ENCODE measurements around the gene ENTPD5. TPM values are rescaled to one million over a fixed set of nuclear protein-coding genes. Genes with fewer than 3 reads are reported as not detected.

Gene ENTPD5
- polyA plus RNA-seq, 1 donor from 2014 or later, result 5.7 TPM

GRCh38 chr14:73961192-73961591 lies 57.9 kb downstream of the ENTPD5 start:
- TF ChIP-seq RAD21 (conservative IDR thresholded peaks at IDR 0.05) (no peak), TAF1 (IDR thresholded peaks at IDR 0.05; ENCODE audit: low read depth) (no peak), MXI1 (conservative IDR thresholded peaks at IDR 0.05; ENCODE audit: poor library complexity, severe bottlenecking) (no peak), SMC3 (conservative IDR thresholded peaks at IDR 0.05; ENCODE audit: poor library complexity) (no peak), EP300 (conservative IDR thresholded peaks at IDR 0.05; ENCODE audit: poor library complexity, severe bottlenecking) (no peak), EZH2 (IDR thresholded peaks at IDR 0.05; ENCODE audit: borderline replicate concordance, insufficient read depth, low read length, poor library complexity, severe bottlenecking) (no peak), REST (IDR thresholded peaks at IDR 0.05; ENCODE audit: borderline replicate concordance) (no peak), CTCF (IDR thresholded peaks at IDR 0.05; ENCODE audit: poor library complexity, severe bottlenecking) (no peak), POLR2AphosphoS5 (IDR thresholded peaks at IDR 0.05) (no peak)
- H3K9me3 ChIP-seq (ENCODE audit: low read length), result no peaks in the 10 kb centered on the region
- H3K4me2 ChIP-seq (ENCODE audit: low read length), result no peak overlapping the region
- no peaks in the 10 kb centered on the region for H3K27me3 ChIP-seq (ENCODE audit: insufficient read depth, low read depth, low read length)
- H3K9ac ChIP-seq (ENCODE audit: low read length), result no peak overlapping the region
- no peaks in the 10 kb centered on the region for H3K36me3 ChIP-seq (ENCODE audit: insufficient read depth, low read length)
- no peak overlapping the region for H2AFZ ChIP-seq (ENCODE audit: low read depth, low read length)
- no peaks in the 10 kb centered on the region for H4K20me1 ChIP-seq (ENCODE audit: insufficient read depth)
- no peaks in the 10 kb centered on the region for H3F3A ChIP-seq (ENCODE audit: insufficient read depth, low read length, poor library complexity, severe bottlenecking)
- no peaks in the 10 kb centered on the region for H3K79me2 ChIP-seq (replicated peaks; ENCODE audit: insufficient read depth, low read length)
- H3K27ac ChIP-seq (ENCODE audit: low read length), result no peak overlapping the region
- no peak overlapping the region for H3K4me3 ChIP-seq (ENCODE audit: low read length)
- H3K9me2 ChIP-seq (ENCODE audit: insufficient read depth, low read length), result no peaks in the 10 kb centered on the region

- no peak overlapping the region for H3K4me2 ChIP-seq (ENCODE audit: low read length)
- TF ChIP-seq CTCF (IDR thresholded peaks at IDR 0.05; ENCODE audit: poor library complexity, severe bottlenecking) (no peak), SMC3 (conservative IDR thresholded peaks at IDR 0.05; ENCODE audit: poor library complexity) (no peak), EZH2 (IDR thresholded peaks at IDR 0.05; ENCODE audit: borderline replicate concordance, insufficient read depth, low read length, poor library complexity, severe bottlenecking) (no peak), REST (IDR thresholded peaks at IDR 0.05; ENCODE audit: borderline replicate concordance) (no peak), POLR2AphosphoS5 (IDR thresholded peaks at IDR 0.05) (no peak), MXI1 (conservative IDR thresholded peaks at IDR 0.05; ENCODE audit: poor library complexity, severe bottlenecking) (no peak), EP300 (conservative IDR thresholded peaks at IDR 0.05; ENCODE audit: poor library complexity, severe bottlenecking) (no peak), TAF1 (IDR thresholded peaks at IDR 0.05; ENCODE audit: low read depth) (no peak), RAD21 (conservative IDR thresholded peaks at IDR 0.05) (no peak)
- H3K36me3 ChIP-seq (ENCODE audit: insufficient read depth, low read length), result no peaks in the 10 kb centered on the region
- no peaks in the 10 kb centered on the region for H3K27me3 ChIP-seq (ENCODE audit: insufficient read depth, low read depth, low read length)
- no peaks in the 10 kb centered on the region for H3F3A ChIP-seq (ENCODE audit: insufficient read depth, low read length, poor library complexity, severe bottlenecking)
- no peak overlapping the region for H3K4me3 ChIP-seq (ENCODE audit: low read length)
- H2AFZ ChIP-seq (ENCODE audit: low read depth, low read length), result no peak overlapping the region
- H3K79me2 ChIP-seq (replicated peaks; ENCODE audit: insufficient read depth, low read length), result no peaks in the 10 kb centered on the region
- H3K9ac ChIP-seq (ENCODE audit: low read length), result no peak overlapping the region
- no peak overlapping the region for H3K27ac ChIP-seq (ENCODE audit: low read length)
- H4K20me1 ChIP-seq (ENCODE audit: insufficient read depth), result no peaks in the 10 kb centered on the region
- H3K9me2 ChIP-seq (ENCODE audit: insufficient read depth, low read length), result no peaks in the 10 kb centered on the region
- no peaks in the 10 kb centered on the region for H3K9me3 ChIP-seq (ENCODE audit: low read length)
Observed at GRCh38 chr14:73958591-73958990, 60.5 kb downstream of the ENTPD5 start.
